ENCODE measurements around the gene STARD5.

GRCh38 chr15:81323559-81323943, 390 bp downstream of the STARD5 start:
- TF ChIP-seq ZFX (IDR thresholded peaks at IDR 0.05) (no peak), CTCF (conservative IDR thresholded peaks at IDR 0.05) (no peak)

Data from C4-2B (cell line).